ENCODE measurements around the gene IHH. TPM values are rescaled to one million over a fixed set of nuclear protein-coding genes. Genes with fewer than 3 reads are reported as not detected.

Gene IHH
- polyA plus RNA-seq, 1 of the 3 experiments (the other 2 are of a cell fraction) = 0.03 TPM

DNA sequence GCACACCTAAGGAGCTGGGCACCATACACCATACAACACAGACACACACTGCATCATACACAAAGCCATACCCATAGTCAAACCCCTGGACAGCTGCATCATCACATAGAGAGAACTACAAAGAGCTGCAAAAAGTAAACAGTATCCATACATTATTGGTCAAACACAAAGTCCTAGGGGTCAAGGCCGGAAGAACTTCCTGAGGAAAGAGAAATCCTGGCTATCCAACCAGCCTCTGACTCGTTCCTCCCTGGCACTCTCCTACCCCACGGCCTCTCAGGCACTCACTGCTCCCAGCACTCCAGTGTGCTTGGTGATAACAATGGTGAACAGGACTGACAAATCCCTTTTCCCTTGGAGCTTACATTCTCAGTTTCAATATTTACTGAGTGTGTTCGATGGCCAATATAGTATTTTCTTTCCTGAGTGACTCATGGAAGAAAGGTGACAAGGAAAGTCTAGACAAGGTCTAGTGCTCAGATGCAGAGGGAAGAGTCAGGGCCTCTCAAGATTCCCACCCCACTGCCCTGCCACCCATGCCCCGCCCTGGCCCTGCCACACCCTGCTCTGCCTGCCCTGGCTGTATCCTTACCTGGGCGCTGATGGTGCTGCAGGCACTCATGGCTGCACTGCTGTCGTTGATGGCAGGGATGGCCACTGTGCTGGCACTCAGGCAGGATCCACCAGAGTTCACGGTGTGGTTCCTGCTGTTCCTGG lies 22.8 kb downstream of the IHH start:
- DNase-seq = no peak
- Histone ChIP-seq H3K4me3 (ENCODE audit: low read depth in 2 of 2, low read length in 1 of 2) (no peak overlapping the region), H3K27me3 (ENCODE audit: insufficient read depth) (no peaks in the 10 kb centered on the region), H3K9me2 (no peaks in the 10 kb centered on the region), H3K79me2 (ENCODE audit: insufficient read depth) (no peaks in the 10 kb centered on the region), H3K4me1 (ENCODE audit: control insufficient read depth in 1 of 2, insufficient read depth in 2 of 2, low read depth in 1 of 2, low read length in 1 of 2) (peaks cover 4 to 6% of the 10 kb centered on the region in 2 experiments; a peak in 1 of 4 replicates), H4K20me1 (ENCODE audit: insufficient read depth) (no peaks in the 10 kb centered on the region), H2AFZ (ENCODE audit: low read depth) (no peak overlapping the region), H3K9ac (no peak overlapping the region), H3K27ac (ENCODE audit: low read depth in 2 of 2, low read length in 1 of 2) (no peak overlapping the region), H3K4me2 (no peak overlapping the region), H3K36me3 (replicated peaks in 1 of 2; ENCODE audit: control insufficient read depth in 1 of 2, insufficient read depth in 2 of 2, low read length in 1 of 2) (no peaks in the 10 kb centered on the region), H3F3A (replicated peaks; ENCODE audit: insufficient read depth) (no peaks in the 10 kb centered on the region), H3K9me3 (no peaks in the 10 kb centered on the region)
- 15% methylated on average over 8 of the region's 8 CpGs for WGBS (ENCODE audit: low lambda C conversion rate)
- ChIA-PET POLR2A (no interaction called here), CTCF (interaction anchor here (0.8 to 6.7 kb wide), 5 partner anchors 9 to 81 kb away, joined by 3 to 64 read pairs (median 4); no protein-coding TSS in a partner anchor)
- no peak for TF ChIP-seq GATA2 (CRISPR knock-in tag; IDR thresholded peaks at IDR 0.05)
- TF ChIP-seq, protein P1, sequence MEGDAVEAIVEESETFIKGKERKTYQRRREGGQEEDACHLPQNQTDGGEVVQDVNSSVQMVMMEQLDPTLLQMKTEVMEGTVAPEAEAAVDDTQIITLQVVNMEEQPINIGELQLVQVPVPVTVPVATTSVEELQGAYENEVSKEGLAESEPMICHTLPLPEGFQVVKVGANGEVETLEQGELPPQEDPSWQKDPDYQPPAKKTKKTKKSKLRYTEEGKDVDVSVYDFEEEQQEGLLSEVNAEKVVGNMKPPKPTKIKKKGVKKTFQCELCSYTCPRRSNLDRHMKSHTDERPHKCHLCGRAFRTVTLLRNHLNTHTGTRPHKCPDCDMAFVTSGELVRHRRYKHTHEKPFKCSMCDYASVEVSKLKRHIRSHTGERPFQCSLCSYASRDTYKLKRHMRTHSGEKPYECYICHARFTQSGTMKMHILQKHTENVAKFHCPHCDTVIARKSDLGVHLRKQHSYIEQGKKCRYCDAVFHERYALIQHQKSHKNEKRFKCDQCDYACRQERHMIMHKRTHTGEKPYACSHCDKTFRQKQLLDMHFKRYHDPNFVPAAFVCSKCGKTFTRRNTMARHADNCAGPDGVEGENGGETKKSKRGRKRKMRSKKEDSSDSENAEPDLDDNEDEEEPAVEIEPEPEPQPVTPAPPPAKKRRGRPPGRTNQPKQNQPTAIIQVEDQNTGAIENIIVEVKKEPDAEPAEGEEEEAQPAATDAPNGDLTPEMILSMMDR (IDR thresholded peaks at IDR 0.05) = no peak
- TF ChIP-seq FOSL2 (IDR thresholded peaks at IDR 0.05; ENCODE audit: borderline replicate concordance, low read depth) = no peak
- TF ChIP-seq SMC3 (IDR thresholded peaks at IDR 0.05; ENCODE audit: low read depth, low read length) = no peak
- TF ChIP-seq EP300 (IDR thresholded peaks at IDR 0.05; ENCODE audit: borderline replicate concordance in 1 of 2, low read depth in 1 of 2, low read length in 1 of 2) = no peak
- TF ChIP-seq, protein P2, sequence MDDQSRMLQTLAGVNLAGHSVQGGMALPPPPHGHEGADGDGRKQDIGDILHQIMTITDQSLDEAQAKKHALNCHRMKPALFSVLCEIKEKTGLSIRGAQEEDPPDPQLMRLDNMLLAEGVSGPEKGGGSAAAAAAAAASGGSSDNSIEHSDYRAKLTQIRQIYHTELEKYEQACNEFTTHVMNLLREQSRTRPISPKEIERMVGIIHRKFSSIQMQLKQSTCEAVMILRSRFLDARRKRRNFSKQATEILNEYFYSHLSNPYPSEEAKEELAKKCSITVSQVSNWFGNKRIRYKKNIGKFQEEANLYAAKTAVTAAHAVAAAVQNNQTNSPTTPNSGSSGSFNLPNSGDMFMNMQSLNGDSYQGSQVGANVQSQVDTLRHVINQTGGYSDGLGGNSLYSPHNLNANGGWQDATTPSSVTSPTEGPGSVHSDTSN (IDR thresholded peaks at IDR 0.05) = no peak
- TF ChIP-seq MXI1 (IDR thresholded peaks at IDR 0.05; ENCODE audit: low read depth, low read length) = no peak
- TF ChIP-seq RAD21 (IDR thresholded peaks at IDR 0.05; ENCODE audit: low read length) = no peak
- TF ChIP-seq FOXM1 (IDR thresholded peaks at IDR 0.05; ENCODE audit: low read depth) = no peak
- TF ChIP-seq RCOR1 (IDR thresholded peaks at IDR 0.05; ENCODE audit: low read length) = no peak
- no peak for TF ChIP-seq YY1 (IDR thresholded peaks at IDR 0.05; ENCODE audit: low read depth)
- TF ChIP-seq POLR2AphosphoS5 (IDR thresholded peaks at IDR 0.05; ENCODE audit: low read depth, low read length) = no peak
- TF ChIP-seq, protein P3, sequence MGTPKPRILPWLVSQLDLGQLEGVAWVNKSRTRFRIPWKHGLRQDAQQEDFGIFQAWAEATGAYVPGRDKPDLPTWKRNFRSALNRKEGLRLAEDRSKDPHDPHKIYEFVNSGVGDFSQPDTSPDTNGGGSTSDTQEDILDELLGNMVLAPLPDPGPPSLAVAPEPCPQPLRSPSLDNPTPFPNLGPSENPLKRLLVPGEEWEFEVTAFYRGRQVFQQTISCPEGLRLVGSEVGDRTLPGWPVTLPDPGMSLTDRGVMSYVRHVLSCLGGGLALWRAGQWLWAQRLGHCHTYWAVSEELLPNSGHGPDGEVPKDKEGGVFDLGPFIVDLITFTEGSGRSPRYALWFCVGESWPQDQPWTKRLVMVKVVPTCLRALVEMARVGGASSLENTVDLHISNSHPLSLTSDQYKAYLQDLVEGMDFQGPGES (IDR thresholded peaks at IDR 0.05; ENCODE audit: low read depth, low read length) = no peak
- no peak for TF ChIP-seq ELF1 (IDR thresholded peaks at IDR 0.05)
- TF ChIP-seq, protein P4, sequence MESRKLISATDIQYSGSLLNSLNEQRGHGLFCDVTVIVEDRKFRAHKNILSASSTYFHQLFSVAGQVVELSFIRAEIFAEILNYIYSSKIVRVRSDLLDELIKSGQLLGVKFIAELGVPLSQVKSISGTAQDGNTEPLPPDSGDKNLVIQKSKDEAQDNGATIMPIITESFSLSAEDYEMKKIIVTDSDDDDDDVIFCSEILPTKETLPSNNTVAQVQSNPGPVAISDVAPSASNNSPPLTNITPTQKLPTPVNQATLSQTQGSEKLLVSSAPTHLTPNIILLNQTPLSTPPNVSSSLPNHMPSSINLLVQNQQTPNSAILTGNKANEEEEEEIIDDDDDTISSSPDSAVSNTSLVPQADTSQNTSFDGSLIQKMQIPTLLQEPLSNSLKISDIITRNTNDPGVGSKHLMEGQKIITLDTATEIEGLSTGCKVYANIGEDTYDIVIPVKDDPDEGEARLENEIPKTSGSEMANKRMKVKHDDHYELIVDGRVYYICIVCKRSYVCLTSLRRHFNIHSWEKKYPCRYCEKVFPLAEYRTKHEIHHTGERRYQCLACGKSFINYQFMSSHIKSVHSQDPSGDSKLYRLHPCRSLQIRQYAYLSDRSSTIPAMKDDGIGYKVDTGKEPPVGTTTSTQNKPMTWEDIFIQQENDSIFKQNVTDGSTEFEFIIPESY (IDR thresholded peaks at IDR 0.05; ENCODE audit: borderline replicate concordance, low read depth) = no peak
- no peak for TF ChIP-seq EZH2phosphoT487 (IDR thresholded peaks at IDR 0.05; ENCODE audit: borderline replicate concordance, low read depth)
- TF ChIP-seq, protein P5, sequence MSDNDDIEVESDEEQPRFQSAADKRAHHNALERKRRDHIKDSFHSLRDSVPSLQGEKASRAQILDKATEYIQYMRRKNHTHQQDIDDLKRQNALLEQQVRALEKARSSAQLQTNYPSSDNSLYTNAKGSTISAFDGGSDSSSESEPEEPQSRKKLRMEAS (IDR thresholded peaks at IDR 0.05; ENCODE audit: low read depth) = no peak
- no peak for TF ChIP-seq RFX5 (IDR thresholded peaks at IDR 0.05; ENCODE audit: low read length)
- no peak for TF ChIP-seq TEAD4 (IDR thresholded peaks at IDR 0.05; ENCODE audit: borderline replicate concordance, insufficient read depth)
- TF ChIP-seq, protein P6, sequence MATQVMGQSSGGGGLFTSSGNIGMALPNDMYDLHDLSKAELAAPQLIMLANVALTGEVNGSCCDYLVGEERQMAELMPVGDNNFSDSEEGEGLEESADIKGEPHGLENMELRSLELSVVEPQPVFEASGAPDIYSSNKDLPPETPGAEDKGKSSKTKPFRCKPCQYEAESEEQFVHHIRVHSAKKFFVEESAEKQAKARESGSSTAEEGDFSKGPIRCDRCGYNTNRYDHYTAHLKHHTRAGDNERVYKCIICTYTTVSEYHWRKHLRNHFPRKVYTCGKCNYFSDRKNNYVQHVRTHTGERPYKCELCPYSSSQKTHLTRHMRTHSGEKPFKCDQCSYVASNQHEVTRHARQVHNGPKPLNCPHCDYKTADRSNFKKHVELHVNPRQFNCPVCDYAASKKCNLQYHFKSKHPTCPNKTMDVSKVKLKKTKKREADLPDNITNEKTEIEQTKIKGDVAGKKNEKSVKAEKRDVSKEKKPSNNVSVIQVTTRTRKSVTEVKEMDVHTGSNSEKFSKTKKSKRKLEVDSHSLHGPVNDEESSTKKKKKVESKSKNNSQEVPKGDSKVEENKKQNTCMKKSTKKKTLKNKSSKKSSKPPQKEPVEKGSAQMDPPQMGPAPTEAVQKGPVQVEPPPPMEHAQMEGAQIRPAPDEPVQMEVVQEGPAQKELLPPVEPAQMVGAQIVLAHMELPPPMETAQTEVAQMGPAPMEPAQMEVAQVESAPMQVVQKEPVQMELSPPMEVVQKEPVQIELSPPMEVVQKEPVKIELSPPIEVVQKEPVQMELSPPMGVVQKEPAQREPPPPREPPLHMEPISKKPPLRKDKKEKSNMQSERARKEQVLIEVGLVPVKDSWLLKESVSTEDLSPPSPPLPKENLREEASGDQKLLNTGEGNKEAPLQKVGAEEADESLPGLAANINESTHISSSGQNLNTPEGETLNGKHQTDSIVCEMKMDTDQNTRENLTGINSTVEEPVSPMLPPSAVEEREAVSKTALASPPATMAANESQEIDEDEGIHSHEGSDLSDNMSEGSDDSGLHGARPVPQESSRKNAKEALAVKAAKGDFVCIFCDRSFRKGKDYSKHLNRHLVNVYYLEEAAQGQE (IDR thresholded peaks at IDR 0.05; ENCODE audit: low read depth, low read length) = no peak
